Liver (tissue), 9 donors: Measurements from ENCODE around the gene RPS19BP1. TPM values are rescaled to one million over a fixed set of nuclear protein-coding genes. Genes with fewer than 3 reads are reported as not detected.

ENCODE experiments used
- DNase-seq: peaks from one replicate; pipeline ENCODE4 v3.0.0-alpha.2; 2017; ENCODE audit warnings: low spot score
- H3K27ac ChIP-seq, 2 donors: one replicate each; pipeline ENCODE4 v1.7.0; 2013; ENCODE audit warnings: inconsistent platforms in 2 of 2, low read length in 2 of 2, control low read depth in 1 of 2, low read depth in 1 of 2, mild to moderate bottlenecking in 1 of 2
- H3K27me3 ChIP-seq, 4 donors: one replicate each; pipeline versions ENCODE4 v1.6.1 to v1.7.0; 2013; ENCODE audit warnings: low read length in 3 of 4, inconsistent platforms in 1 of 4, mild to moderate bottlenecking in 1 of 4, moderate library complexity in 1 of 4; ENCODE audit not compliant: control insufficient read depth in 4 of 4, insufficient read depth in 4 of 4
- H3K36me3 ChIP-seq, 4 donors: one replicate each; pipeline versions ENCODE4 v1.6.1 to v1.7.0; 2013; ENCODE audit warnings: low read length in 3 of 4, mild to moderate bottlenecking in 3 of 4, low read depth in 1 of 4, moderate library complexity in 1 of 4; ENCODE audit not compliant: control insufficient read depth in 4 of 4, insufficient read depth in 3 of 4
- H3K4me1 ChIP-seq, 4 donors: one replicate each; pipeline versions ENCODE4 v1.6.1 to v1.7.0; 2013; ENCODE audit warnings: low read length in 3 of 4, mild to moderate bottlenecking in 3 of 4, moderate library complexity in 1 of 4; ENCODE audit not compliant: control insufficient read depth in 4 of 4, insufficient read depth in 4 of 4
- H3K4me3 ChIP-seq, 3 donors: one replicate each; pipeline versions ENCODE4 v1.6.1 to v1.7.0; 2013; ENCODE audit warnings: low read length in 3 of 3, control low read depth in 1 of 3, low read depth in 1 of 3, mild to moderate bottlenecking in 1 of 3
- H3K9ac ChIP-seq, 2 donors: one replicate each; pipeline ENCODE4 v1.7.0; 2013; ENCODE audit warnings: low read length in 2 of 2, mild to moderate bottlenecking in 2 of 2, moderate library complexity in 2 of 2, control low read depth in 1 of 2, low read depth in 1 of 2
- H3K9me3 ChIP-seq, 4 donors: one replicate each; pipeline versions ENCODE4 v1.6.1 to v1.7.0; 2013; ENCODE audit warnings: low read length in 3 of 4; ENCODE audit not compliant: control insufficient read depth in 4 of 4
- CTCF ChIP-seq: fragments of 150-350 bp; IDR thresholded peaks from 2 replicates; pipeline ENCODE4 v1.5.1; 2017; ENCODE audit warnings: improper control_type of control experiment, low read depth, low read length; ENCODE audit not compliant: missing input control
- EGR1 ChIP-seq, 2 donors: IDR thresholded peaks; 2 replicates each; pipeline ENCODE4 v1.6.1; 2016 to 2018; ENCODE audit warnings: antibody characterized with exemption in 2 of 2, low read depth in 2 of 2
- FOXA2 ChIP-seq: IDR thresholded peaks from 2 replicates; pipeline ENCODE4 v1.6.1; 2016; ENCODE audit warnings: antibody characterized with exemption
- GABPA ChIP-seq, 2 donors: IDR thresholded peaks in 1 of 2; conservative IDR thresholded peaks in 1 of 2; 2 replicates each; pipeline ENCODE4 v1.6.1; 2016; ENCODE audit warnings: antibody characterized with exemption in 2 of 2, mild to moderate bottlenecking in 1 of 2, moderate library complexity in 1 of 2
- HNF4G ChIP-seq: IDR thresholded peaks from 2 replicates; pipeline ENCODE4 v1.6.1; 2016; ENCODE audit warnings: antibody characterized with exemption
- JUND ChIP-seq, 2 donors: IDR thresholded peaks; 2 replicates each; pipeline ENCODE4 v1.6.1; 2016; ENCODE audit warnings: antibody characterized with exemption in 2 of 2
- RAD21 ChIP-seq, 2 donors: IDR thresholded peaks; 2 replicates each; pipeline ENCODE4 v1.6.1; 2016; ENCODE audit warnings: antibody characterized with exemption in 2 of 2, mild to moderate bottlenecking in 2 of 2
- RXRA ChIP-seq, 2 donors: IDR thresholded peaks; 2 replicates each; pipeline ENCODE4 v1.6.1; 2017 to 2018; ENCODE audit warnings: antibody characterized with exemption in 2 of 2, mild to moderate bottlenecking in 1 of 2
- TAF1 ChIP-seq: conservative IDR thresholded peaks from 2 replicates; pipeline ENCODE4 v1.6.1; 2016; ENCODE audit warnings: antibody characterized with exemption, mild to moderate bottlenecking
- YY1 ChIP-seq: IDR thresholded peaks from 2 replicates; pipeline ENCODE4 v1.6.1; 2016; ENCODE audit warnings: antibody characterized with exemption, mild to moderate bottlenecking
- WGBS: extraction: QIAGEN DNeasy Blood & Tissue Kit; methylation state at CpG from one replicate; pipeline ENCODE4 v1.1.7; 2013; 5-methylcytosine and 5-hydroxymethylcytosine counted together
- polyA plus RNA-seq, 2 donors: library from polyadenylated mRNA; stranded (reverse) in 1 of 2; unstranded in 1 of 2; fragments of 200-250 nt in 1 of 2; fragments of >200 nt in 1 of 2; fragmentation: Nextera tagmentation in 1 of 2; extraction: Ambion mirVana in 1 of 2; gene quantifications; one replicate each; pipeline versions ENCODE4 v1.2.1 to v1.2.3, GENCODE V29; 2013 to 2015
- total RNA-seq, 2 donors: library from RNA; depleted of rRNA; stranded (reverse); fragments of >200 nt; gene quantifications; one replicate each; pipeline ENCODE4 v1.2.3, GENCODE V29; 2014
- TF ChIP-seq, protein P1 (sequence below): IDR thresholded peaks from 2 replicates; pipeline ENCODE4 v1.6.1; 2016; ENCODE audit warnings: antibody characterized with exemption
- donor health status: healthy.
- donor health status: healthy.
- donor health status: healthy.
- donor health status: healthy.
- donor health status: healthy.

Gene RPS19BP1
- total and polyA plus RNA-seq, 4 donors, result 36.3 to 89.6 (median 63.3) TPM

DNA sequence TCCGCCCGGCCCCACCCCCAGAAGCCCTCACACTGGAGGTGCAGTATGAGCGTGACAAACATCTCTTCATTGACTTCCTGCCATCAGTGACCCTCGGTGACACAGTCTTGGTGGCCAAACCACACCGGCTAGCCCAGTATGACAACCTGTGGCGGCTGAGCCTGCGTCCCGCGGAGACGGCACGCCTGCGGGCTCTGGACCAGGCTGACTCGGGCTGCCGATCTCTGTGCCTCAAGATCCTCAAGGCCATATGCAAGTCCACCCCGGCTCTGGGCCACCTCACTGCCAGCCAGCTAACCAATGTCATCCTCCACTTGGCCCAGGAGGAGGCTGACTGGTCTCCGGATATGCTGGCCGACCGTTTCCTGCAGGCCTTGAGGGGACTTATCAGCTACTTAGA is 18.8 kb downstream of the RPS19BP1 start:
- Histone ChIP-seq H3K36me3 (peaks cover 12 to 61% (median 56%) of the 10 kb centered on the region in 4 donors), H3K27ac (no peak overlapping the region)

GRCh38 chr22:39512026-39512425 is 20.5 kb downstream of the RPS19BP1 start:
- no peak for DNase-seq
- 95% methylated on average over 10 of the region's 10 CpGs for WGBS
- no peaks in the 10 kb centered on the region for H3K9me3 ChIP-seq
- TF ChIP-seq JUND (IDR thresholded peaks at IDR 0.05) (no peak), GABPA (IDR thresholded peaks at IDR 0.05 in 1 of 2, conservative IDR thresholded peaks at IDR 0.05 in 1 of 2) (no peak), EGR1 (IDR thresholded peaks at IDR 0.05; ENCODE audit: low read depth in 2 of 2) (no peak), RXRA (IDR thresholded peaks at IDR 0.05) (no peak)
- no peaks in the 10 kb centered on the region for H3K27me3 ChIP-seq
- H3K9ac ChIP-seq, result no peak overlapping the region
- peaks cover 0 to 8% (median 0%) of the 10 kb centered on the region in 4 donors for H3K4me1 ChIP-seq
- H3K27ac ChIP-seq, result no peak overlapping the region
- no peak overlapping the region for H3K4me3 ChIP-seq
- H3K36me3 ChIP-seq, result peaks cover 15 to 73% (median 63%) of the 10 kb centered on the region in 4 donors

More for the DNA sequence above, 18.8 kb downstream of the RPS19BP1 start:
- Histone ChIP-seq H3K4me1 (peaks cover 0 to 18% (median 5%) of the 10 kb centered on the region in 4 donors), H3K9ac (no peak overlapping the region), H3K4me3 (no peak overlapping the region), H3K27me3 (no peaks in the 10 kb centered on the region), H3K9me3 (no peaks in the 10 kb centered on the region)
- no peak for DNase-seq
- WGBS, result 90% methylated on average over 18 of the region's 18 CpGs
- TF ChIP-seq HNF4G (no peak), RXRA (IDR thresholded peaks at IDR 0.05) (no peak), CTCF (no peak), YY1 (no peak), RAD21 (IDR thresholded peaks at IDR 0.05) (no peak), TAF1 (no peak), JUND (IDR thresholded peaks at IDR 0.05) (no peak)
- TF ChIP-seq, protein P1, sequence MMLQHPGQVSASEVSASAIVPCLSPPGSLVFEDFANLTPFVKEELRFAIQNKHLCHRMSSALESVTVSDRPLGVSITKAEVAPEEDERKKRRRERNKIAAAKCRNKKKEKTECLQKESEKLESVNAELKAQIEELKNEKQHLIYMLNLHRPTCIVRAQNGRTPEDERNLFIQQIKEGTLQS, result no peak

DNA sequence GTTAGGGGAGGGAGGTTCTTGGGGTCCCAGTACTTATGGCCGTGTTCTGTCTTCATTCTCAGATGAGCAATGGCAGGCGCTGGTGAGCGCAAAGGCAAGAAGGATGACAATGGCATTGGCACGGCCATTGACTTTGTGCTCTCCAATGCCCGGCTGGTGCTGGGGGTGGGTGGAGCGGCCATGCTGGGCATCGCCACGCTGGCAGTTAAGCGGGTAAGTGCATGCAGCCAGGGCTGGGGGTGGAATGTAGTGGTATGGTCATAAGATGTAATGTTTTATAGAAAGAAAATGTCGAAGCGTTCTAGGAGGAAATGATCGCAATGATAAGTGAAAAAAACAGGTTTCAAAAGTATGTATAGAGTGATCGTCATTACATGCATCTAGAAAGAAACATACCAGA is 21.3 kb downstream of the RPS19BP1 start:
- Histone ChIP-seq H3K9me3 (no peaks in the 10 kb centered on the region), H3K27me3 (no peaks in the 10 kb centered on the region), H3K4me3 (no peak overlapping the region), H3K27ac (no peak overlapping the region), H3K36me3 (peaks cover 15 to 76% (median 67%) of the 10 kb centered on the region in 4 donors), H3K4me1 (peaks cover 0 to 8% (median 0%) of the 10 kb centered on the region in 4 donors), H3K9ac (no peak overlapping the region)
- no peak for TF ChIP-seq CTCF
- no peak for TF ChIP-seq FOXA2
- no peak for TF ChIP-seq JUND (IDR thresholded peaks at IDR 0.05)
- TF ChIP-seq RXRA (IDR thresholded peaks at IDR 0.05), result no peak
- no peak for TF ChIP-seq GABPA (IDR thresholded peaks at IDR 0.05 in 1 of 2, conservative IDR thresholded peaks at IDR 0.05 in 1 of 2)
- WGBS, result 95% methylated on average over 13 of the region's 13 CpGs
- no peak for DNase-seq
